Uterus (tissue), 2 donors: ENCODE data around the gene CXCR6.

Source experiments
- POLR2A ChIP-seq, 2 donors: fragments of 450-650 bp; IDR thresholded peaks; one replicate each; pipeline ENCODE4 v1.6.1; 2016; ENCODE audit warnings: antibody characterized with exemption in 2 of 2, mild to moderate bottlenecking in 1 of 2, moderate library complexity in 1 of 2
- TF ChIP-seq, protein P1 (sequence below), 4 experiments: fragments of 200-600 bp in 2 of 4; fragments of 450-650 bp in 2 of 4; sonication (generic) in 2 of 4; IDR thresholded peaks; one replicate each; pipeline ENCODE4 v1.5.1; 2016 to 2019; ENCODE audit warnings: antibody characterized with exemption in 4 of 4, mild to moderate bottlenecking in 2 of 4, moderate library complexity in 1 of 4

DNA sequence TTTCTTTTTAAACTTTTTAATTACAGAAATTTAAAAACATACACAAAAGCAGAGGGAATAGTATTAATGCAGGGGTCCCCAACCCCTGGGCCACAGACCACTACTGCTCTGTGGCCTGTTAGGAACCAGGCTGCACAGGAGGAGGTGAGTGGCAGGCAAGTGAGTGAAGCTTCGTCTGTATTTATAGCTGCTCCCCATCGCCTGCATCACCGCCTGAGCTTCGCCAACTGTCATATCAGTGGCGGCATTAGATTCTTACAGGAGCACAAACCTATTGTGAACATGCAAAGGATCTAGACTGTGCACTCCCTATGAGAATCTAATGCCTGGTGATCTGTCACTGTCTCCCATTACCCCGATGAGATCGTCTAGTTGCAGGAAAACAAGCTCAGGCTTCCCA lies 34.5 kb upstream of the CXCR6 start:
- TF ChIP-seq, protein P1, sequence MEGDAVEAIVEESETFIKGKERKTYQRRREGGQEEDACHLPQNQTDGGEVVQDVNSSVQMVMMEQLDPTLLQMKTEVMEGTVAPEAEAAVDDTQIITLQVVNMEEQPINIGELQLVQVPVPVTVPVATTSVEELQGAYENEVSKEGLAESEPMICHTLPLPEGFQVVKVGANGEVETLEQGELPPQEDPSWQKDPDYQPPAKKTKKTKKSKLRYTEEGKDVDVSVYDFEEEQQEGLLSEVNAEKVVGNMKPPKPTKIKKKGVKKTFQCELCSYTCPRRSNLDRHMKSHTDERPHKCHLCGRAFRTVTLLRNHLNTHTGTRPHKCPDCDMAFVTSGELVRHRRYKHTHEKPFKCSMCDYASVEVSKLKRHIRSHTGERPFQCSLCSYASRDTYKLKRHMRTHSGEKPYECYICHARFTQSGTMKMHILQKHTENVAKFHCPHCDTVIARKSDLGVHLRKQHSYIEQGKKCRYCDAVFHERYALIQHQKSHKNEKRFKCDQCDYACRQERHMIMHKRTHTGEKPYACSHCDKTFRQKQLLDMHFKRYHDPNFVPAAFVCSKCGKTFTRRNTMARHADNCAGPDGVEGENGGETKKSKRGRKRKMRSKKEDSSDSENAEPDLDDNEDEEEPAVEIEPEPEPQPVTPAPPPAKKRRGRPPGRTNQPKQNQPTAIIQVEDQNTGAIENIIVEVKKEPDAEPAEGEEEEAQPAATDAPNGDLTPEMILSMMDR (IDR thresholded peaks at IDR 0.05): no peak
- no peak for TF ChIP-seq POLR2A (IDR thresholded peaks at IDR 0.05)
